WTC11 (cell line): ENCODE measurements around the gene CACNA1D. TPM values are rescaled to one million over a fixed set of nuclear protein-coding genes. Genes with fewer than 3 reads are reported as not detected.

Experiments
- ATAC-seq: fragments of 200-7000 bp; cut with Tn5 transposase; 2 replicates; pipeline ENCODE4 v1.10.0; 2021; ENCODE audit warnings: mild to moderate bottlenecking, moderate library complexity
- CTCF ChIA-PET: fragments of 300-600 bp; sonication (Branson Sonifier 250); formaldehyde crosslinking; loops from one replicate; lab custom pipeline; 2021; ENCODE audit warnings: antibody characterized with exemption; lab: Charles Lee
- POLR2A ChIA-PET: fragments of 350-600 bp; sonication (Branson Sonifier 250); formaldehyde crosslinking; loops from one replicate; lab custom pipeline; 2021; ENCODE audit warnings: antibody characterized with exemption; lab: Charles Lee
- DNase-seq: peaks from one replicate; pipeline ENCODE4 v3.0.0; 2021; ENCODE audit warnings: low spot score
- H3K27ac Mint-ChIP-seq: 2 replicates; pipeline ENCODE4 v1.8.0; 2021; ENCODE audit warnings: mixed read lengths
- H3K27me3 Mint-ChIP-seq: 2 replicates; pipeline ENCODE4 v1.8.0; 2021; ENCODE audit warnings: low read depth, mild to moderate bottlenecking, moderate library complexity, mixed read lengths
- H3K36me3 Mint-ChIP-seq: 2 replicates; pipeline ENCODE4 v1.8.0; 2021; ENCODE audit warnings: mixed read lengths
- H3K4me1 Mint-ChIP-seq: 2 replicates; pipeline ENCODE4 v1.8.0; 2022; ENCODE audit warnings: mixed read lengths
- H3K4me3 Mint-ChIP-seq: 2 replicates; pipeline ENCODE4 v1.8.0; 2021; ENCODE audit warnings: mild to moderate bottlenecking, moderate library complexity, mixed read lengths
- H3K9me3 Mint-ChIP-seq: 2 replicates; pipeline ENCODE4 v1.8.0; 2021; ENCODE audit warnings: mixed read lengths
- ATF1 ChIP-seq: sonication (generic); formaldehyde crosslinking; IDR thresholded peaks from 2 replicates; pipeline ENCODE4 v1.8.1; 2023; ENCODE audit warnings: mild to moderate bottlenecking, moderate library complexity, missing genetic modification reagents
- ELF4 ChIP-seq: sonication (generic); formaldehyde crosslinking; IDR thresholded peaks from 2 replicates; pipeline ENCODE4 v1.8.1; 2022; ENCODE audit warnings: low read depth, mild to moderate bottlenecking, moderate library complexity, missing genetic modification reagents
- EMX1 ChIP-seq: fragments of 250-450 bp; sonication (Bioruptor Pico); IDR thresholded peaks from 2 replicates; pipeline ENCODE4 v1.8.0; 2021; ENCODE audit warnings: mild to moderate bottlenecking
- FOXK1 ChIP-seq: sonication (generic); formaldehyde crosslinking; IDR thresholded peaks from 2 replicates; pipeline ENCODE4 v1.8.0; 2022; ENCODE audit warnings: mild to moderate bottlenecking, moderate library complexity, missing genetic modification reagents
- JUN ChIP-seq: sonication (generic); formaldehyde crosslinking; IDR thresholded peaks from 2 replicates; pipeline ENCODE4 v1.8.0; 2023; ENCODE audit warnings: mild to moderate bottlenecking, missing genetic modification reagents
- NR1H2 ChIP-seq: sonication (generic); formaldehyde crosslinking; IDR thresholded peaks from 2 replicates; pipeline ENCODE4 v1.9.0; 2021; ENCODE audit warnings: mild to moderate bottlenecking, moderate library complexity, missing genetic modification reagents
- SOX15 ChIP-seq: fragments of 250-450 bp; sonication (Bioruptor Pico); IDR thresholded peaks from 2 replicates; pipeline ENCODE4 v1.9.0; 2021; ENCODE audit warnings: mild to moderate bottlenecking
- ZNF396 ChIP-seq: fragments of 250-450 bp; sonication (Bioruptor Pico); IDR thresholded peaks from 2 replicates; pipeline ENCODE4 v1.8.0; 2021; ENCODE audit warnings: mild to moderate bottlenecking, moderate library complexity, borderline replicate concordance
- ZNF423 ChIP-seq: fragments of 250-450 bp; sonication (Bioruptor Pico); IDR thresholded peaks from 2 replicates; pipeline ENCODE4 v2.1.2; 2022; ENCODE audit warnings: mild to moderate bottlenecking, moderate library complexity
- total RNA-seq: library from RNA; stranded (reverse); gene quantifications from 3 replicates; pipeline ENCODE4 v1.2.3, GENCODE V29; 2021
- TF ChIP-seq, protein P1 (sequence below): sonication (generic); formaldehyde crosslinking; IDR thresholded peaks from 2 replicates; pipeline ENCODE4 v1.8.0; 2023; ENCODE audit warnings: mild to moderate bottlenecking, missing genetic modification reagents
- TF ChIP-seq, protein P2 (sequence below): sonication (generic); formaldehyde crosslinking; IDR thresholded peaks from 2 replicates; pipeline ENCODE4 v1.8.1; 2023; ENCODE audit warnings: mild to moderate bottlenecking, missing genetic modification reagents, moderate library complexity
- TF ChIP-seq, protein P3 (sequence below): fragments of 250-450 bp; sonication (Bioruptor Pico); IDR thresholded peaks from 2 replicates; pipeline ENCODE4 v1.9.0; 2021; ENCODE audit warnings: mild to moderate bottlenecking, borderline replicate concordance
- TF ChIP-seq, protein P4 (sequence below): sonication (generic); formaldehyde crosslinking; IDR thresholded peaks from 2 replicates; pipeline ENCODE4 v1.8.0; 2023; ENCODE audit warnings: missing genetic modification reagents

CACNA1D gene
- total RNA-seq, 1 experiment from 2014 or later = 2.3 TPM

DNA sequence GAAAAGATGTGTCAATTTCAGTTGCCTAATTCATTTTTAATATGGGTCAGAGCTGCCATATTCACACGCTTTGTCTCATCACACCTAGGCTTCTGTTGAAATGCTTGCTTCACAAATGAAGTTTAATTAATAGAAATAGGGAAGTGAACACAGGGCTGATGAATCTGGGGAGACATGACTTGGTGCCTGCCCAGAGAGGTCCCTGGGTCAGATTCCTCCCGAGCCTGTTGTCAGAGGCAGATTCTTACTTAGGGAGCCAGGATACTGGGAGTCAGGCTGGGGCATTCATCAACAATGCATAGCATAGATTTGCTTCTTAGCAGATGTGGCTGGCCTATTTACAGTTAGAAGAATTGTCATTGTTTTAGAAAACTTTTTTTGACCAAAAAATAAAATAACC is 90.6 kb downstream of the CACNA1D start:
- H3K36me3 Mint-ChIP-seq = no peaks in the 10 kb centered on the region
- no peak for ATAC-seq
- ChIA-PET POLR2A (no interaction called here), CTCF (no interaction called here)
- no peak overlapping the region for H3K4me3 Mint-ChIP-seq
- no peak for DNase-seq
- H3K27ac Mint-ChIP-seq = no peak overlapping the region
- H3K9me3 Mint-ChIP-seq = no peaks in the 10 kb centered on the region
- H3K4me1 Mint-ChIP-seq = peaks cover 15% of the 10 kb centered on the region
- no peaks in the 10 kb centered on the region for H3K27me3 Mint-ChIP-seq
- TF ChIP-seq SOX15 (CRISPR knock-in tag) (no peak), ATF1 (no peak), ZNF423 (CRISPR knock-in tag) (no peak), EMX1 (CRISPR knock-in tag) (no peak), NR1H2 (CRISPR knock-in tag) (no peak)
- TF ChIP-seq, protein P1, sequence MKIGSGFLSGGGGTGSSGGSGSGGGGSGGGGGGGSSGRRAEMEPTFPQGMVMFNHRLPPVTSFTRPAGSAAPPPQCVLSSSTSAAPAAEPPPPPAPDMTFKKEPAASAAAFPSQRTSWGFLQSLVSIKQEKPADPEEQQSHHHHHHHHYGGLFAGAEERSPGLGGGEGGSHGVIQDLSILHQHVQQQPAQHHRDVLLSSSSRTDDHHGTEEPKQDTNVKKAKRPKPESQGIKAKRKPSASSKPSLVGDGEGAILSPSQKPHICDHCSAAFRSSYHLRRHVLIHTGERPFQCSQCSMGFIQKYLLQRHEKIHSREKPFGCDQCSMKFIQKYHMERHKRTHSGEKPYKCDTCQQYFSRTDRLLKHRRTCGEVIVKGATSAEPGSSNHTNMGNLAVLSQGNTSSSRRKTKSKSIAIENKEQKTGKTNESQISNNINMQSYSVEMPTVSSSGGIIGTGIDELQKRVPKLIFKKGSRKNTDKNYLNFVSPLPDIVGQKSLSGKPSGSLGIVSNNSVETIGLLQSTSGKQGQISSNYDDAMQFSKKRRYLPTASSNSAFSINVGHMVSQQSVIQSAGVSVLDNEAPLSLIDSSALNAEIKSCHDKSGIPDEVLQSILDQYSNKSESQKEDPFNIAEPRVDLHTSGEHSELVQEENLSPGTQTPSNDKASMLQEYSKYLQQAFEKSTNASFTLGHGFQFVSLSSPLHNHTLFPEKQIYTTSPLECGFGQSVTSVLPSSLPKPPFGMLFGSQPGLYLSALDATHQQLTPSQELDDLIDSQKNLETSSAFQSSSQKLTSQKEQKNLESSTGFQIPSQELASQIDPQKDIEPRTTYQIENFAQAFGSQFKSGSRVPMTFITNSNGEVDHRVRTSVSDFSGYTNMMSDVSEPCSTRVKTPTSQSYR = no peak
- TF ChIP-seq, protein P2, sequence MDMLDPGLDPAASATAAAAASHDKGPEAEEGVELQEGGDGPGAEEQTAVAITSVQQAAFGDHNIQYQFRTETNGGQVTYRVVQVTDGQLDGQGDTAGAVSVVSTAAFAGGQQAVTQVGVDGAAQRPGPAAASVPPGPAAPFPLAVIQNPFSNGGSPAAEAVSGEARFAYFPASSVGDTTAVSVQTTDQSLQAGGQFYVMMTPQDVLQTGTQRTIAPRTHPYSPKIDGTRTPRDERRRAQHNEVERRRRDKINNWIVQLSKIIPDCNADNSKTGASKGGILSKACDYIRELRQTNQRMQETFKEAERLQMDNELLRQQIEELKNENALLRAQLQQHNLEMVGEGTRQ (CRISPR knock-in tag) = no peak

DNA sequence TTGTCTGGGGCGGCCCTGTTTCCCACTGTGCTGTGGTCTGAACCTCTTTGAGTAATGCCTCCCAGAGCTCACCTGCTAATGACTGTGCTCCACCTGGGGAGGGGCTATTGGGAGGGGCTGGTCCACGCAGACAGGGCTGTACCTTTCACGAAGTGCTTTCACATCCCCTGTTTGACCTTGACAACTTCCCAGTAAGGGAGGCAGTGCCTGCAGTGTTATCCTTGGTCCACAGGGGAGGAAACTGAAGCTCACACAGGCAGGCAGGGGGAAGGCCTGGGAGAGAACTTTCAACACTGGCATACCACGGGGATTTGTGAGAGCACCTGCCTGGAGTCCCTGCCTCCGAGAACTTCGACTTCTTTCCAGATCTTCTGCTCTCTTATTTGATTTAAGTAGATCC is 91.2 kb downstream of the CACNA1D start:
- ChIA-PET POLR2A (no interaction called here), CTCF (no interaction called here)
- peaks cover 15% of the 10 kb centered on the region for H3K4me1 Mint-ChIP-seq
- TF ChIP-seq, protein P3, sequence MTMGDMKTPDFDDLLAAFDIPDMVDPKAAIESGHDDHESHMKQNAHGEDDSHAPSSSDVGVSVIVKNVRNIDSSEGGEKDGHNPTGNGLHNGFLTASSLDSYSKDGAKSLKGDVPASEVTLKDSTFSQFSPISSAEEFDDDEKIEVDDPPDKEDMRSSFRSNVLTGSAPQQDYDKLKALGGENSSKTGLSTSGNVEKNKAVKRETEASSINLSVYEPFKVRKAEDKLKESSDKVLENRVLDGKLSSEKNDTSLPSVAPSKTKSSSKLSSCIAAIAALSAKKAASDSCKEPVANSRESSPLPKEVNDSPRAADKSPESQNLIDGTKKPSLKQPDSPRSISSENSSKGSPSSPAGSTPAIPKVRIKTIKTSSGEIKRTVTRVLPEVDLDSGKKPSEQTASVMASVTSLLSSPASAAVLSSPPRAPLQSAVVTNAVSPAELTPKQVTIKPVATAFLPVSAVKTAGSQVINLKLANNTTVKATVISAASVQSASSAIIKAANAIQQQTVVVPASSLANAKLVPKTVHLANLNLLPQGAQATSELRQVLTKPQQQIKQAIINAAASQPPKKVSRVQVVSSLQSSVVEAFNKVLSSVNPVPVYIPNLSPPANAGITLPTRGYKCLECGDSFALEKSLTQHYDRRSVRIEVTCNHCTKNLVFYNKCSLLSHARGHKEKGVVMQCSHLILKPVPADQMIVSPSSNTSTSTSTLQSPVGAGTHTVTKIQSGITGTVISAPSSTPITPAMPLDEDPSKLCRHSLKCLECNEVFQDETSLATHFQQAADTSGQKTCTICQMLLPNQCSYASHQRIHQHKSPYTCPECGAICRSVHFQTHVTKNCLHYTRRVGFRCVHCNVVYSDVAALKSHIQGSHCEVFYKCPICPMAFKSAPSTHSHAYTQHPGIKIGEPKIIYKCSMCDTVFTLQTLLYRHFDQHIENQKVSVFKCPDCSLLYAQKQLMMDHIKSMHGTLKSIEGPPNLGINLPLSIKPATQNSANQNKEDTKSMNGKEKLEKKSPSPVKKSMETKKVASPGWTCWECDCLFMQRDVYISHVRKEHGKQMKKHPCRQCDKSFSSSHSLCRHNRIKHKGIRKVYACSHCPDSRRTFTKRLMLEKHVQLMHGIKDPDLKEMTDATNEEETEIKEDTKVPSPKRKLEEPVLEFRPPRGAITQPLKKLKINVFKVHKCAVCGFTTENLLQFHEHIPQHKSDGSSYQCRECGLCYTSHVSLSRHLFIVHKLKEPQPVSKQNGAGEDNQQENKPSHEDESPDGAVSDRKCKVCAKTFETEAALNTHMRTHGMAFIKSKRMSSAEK (CRISPR knock-in tag) = no peak
- TF ChIP-seq ZNF396 (CRISPR knock-in tag) (no peak), FOXK1 (CRISPR knock-in tag) (no peak), JUN (CRISPR knock-in tag) (no peak), ELF4 (CRISPR knock-in tag) (no peak), EMX1 (CRISPR knock-in tag) (no peak)
- TF ChIP-seq, protein P1 = no peak
- TF ChIP-seq, protein P4, sequence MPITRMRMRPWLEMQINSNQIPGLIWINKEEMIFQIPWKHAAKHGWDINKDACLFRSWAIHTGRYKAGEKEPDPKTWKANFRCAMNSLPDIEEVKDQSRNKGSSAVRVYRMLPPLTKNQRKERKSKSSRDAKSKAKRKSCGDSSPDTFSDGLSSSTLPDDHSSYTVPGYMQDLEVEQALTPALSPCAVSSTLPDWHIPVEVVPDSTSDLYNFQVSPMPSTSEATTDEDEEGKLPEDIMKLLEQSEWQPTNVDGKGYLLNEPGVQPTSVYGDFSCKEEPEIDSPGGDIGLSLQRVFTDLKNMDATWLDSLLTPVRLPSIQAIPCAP = no peak
- no peaks in the 10 kb centered on the region for H3K9me3 Mint-ChIP-seq
- H3K4me3 Mint-ChIP-seq = no peak overlapping the region
- no peaks in the 10 kb centered on the region for H3K27me3 Mint-ChIP-seq
- H3K27ac Mint-ChIP-seq = no peak overlapping the region
- ATAC-seq (peak; percentile 86), DNase-seq (no peak)
- H3K36me3 Mint-ChIP-seq = no peaks in the 10 kb centered on the region
